ENCODE data around the gene ZNF555.
"Not testable (repeated sequence)": the region's sequence is repeated elsewhere in the genome, so short reads cannot be mapped to it uniquely, and the experiment has no call there.

Gene ZNF555

GRCh38 chr19:2840794-2841791 is at the start of gene ZNF555:
Gene ZNF555 (plus strand): TSS chr19:2841475. CDS start chr19:2841573, 98 bp downstream.
- peak; percentile 97 to 98 for DNase-seq

GRCh38 chr19:2791876-2792275 is 49.4 kb upstream of the ZNF555 start:
- no peak for DNase-seq

- not testable (repeated sequence) for DNase-seq
Observed at GRCh38 chr19:2792666-2793065, 48.6 kb upstream of the ZNF555 start.

GRCh38 chr19:2793126-2793525 is 48.1 kb upstream of the ZNF555 start:
- DNase-seq: no peak

GRCh38 chr19:2793577-2793976 is 47.7 kb upstream of the ZNF555 start:
- DNase-seq: no peak

- DNase-seq: no peak
Observed at GRCh38 chr19:2795827-2796658, 45.2 kb upstream of the ZNF555 start.

GRCh38 chr19:2796659-2797266 is 44.5 kb upstream of the ZNF555 start:
- no peak for DNase-seq

GRCh38 chr19:2797280-2797679 is 44.0 kb upstream of the ZNF555 start:
- DNase-seq: no peak

GRCh38 chr19:2798158-2798685 is 43.1 kb upstream of the ZNF555 start:
- no peak for DNase-seq

GRCh38 chr19:2798733-2799132 is 42.5 kb upstream of the ZNF555 start:
- DNase-seq: no peak

- DNase-seq: no peak
Observed at GRCh38 chr19:2799273-2800020, 41.8 kb upstream of the ZNF555 start.

GRCh38 chr19:2800506-2800905 is 40.8 kb upstream of the ZNF555 start:
- DNase-seq: no peak

GRCh38 chr19:2802826-2803225 is 38.4 kb upstream of the ZNF555 start:
- no peak for DNase-seq

- no peak for DNase-seq
Observed at GRCh38 chr19:2803486-2804155, 37.7 kb upstream of the ZNF555 start.

- no peak for DNase-seq
Observed at GRCh38 chr19:2804156-2805004, 36.9 kb upstream of the ZNF555 start.

- no peak for DNase-seq
Observed at GRCh38 chr19:2805261-2805900, 35.9 kb upstream of the ZNF555 start.

- DNase-seq: no peak
Observed at GRCh38 chr19:2805991-2806649, 35.2 kb upstream of the ZNF555 start.

GRCh38 chr19:2806736-2807378 is 34.4 kb upstream of the ZNF555 start:
- DNase-seq: no peak
